ENCODE results near the gene PCDHGA9.
"Not testable (repeated sequence)": the region's sequence is repeated elsewhere in the genome, so short reads cannot be mapped to it uniquely, and the experiment has no call there.

DNA sequence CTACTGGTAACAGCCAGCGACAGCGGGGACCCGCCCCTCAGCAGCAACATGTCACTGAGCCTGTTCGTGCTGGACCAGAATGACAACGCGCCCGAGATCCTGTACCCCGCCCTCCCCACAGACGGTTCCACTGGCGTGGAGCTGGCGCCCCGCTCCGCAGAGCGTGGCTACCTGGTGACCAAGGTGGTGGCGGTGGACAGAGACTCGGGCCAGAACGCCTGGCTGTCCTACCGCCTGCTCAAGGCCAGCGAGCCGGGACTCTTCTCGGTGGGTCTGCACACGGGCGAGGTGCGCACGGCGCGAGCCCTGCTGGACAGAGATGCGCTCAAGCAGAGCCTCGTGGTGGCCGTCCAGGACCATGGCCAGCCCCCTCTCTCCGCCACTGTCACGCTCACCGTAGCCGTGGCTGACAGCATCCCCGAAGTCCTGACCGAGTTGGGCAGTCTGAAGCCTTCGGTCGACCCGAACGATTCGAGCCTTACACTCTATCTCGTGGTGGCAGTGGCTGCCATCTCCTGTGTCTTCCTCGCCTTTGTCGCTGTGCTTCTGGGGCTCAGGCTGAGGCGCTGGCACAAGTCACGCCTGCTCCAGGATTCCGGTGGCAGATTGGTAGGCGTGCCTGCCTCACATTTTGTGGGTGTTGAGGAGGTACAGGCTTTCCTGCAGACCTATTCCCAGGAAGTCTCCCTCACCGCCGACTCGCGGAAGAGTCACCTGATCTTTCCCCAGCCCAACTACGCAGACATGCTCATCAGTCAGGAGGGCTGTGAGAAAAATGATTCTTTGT is 8.0 kb upstream of the PCDHGA9 start:
- TF ChIP-seq, protein P1, sequence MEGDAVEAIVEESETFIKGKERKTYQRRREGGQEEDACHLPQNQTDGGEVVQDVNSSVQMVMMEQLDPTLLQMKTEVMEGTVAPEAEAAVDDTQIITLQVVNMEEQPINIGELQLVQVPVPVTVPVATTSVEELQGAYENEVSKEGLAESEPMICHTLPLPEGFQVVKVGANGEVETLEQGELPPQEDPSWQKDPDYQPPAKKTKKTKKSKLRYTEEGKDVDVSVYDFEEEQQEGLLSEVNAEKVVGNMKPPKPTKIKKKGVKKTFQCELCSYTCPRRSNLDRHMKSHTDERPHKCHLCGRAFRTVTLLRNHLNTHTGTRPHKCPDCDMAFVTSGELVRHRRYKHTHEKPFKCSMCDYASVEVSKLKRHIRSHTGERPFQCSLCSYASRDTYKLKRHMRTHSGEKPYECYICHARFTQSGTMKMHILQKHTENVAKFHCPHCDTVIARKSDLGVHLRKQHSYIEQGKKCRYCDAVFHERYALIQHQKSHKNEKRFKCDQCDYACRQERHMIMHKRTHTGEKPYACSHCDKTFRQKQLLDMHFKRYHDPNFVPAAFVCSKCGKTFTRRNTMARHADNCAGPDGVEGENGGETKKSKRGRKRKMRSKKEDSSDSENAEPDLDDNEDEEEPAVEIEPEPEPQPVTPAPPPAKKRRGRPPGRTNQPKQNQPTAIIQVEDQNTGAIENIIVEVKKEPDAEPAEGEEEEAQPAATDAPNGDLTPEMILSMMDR (conservative IDR thresholded peaks at IDR 0.05): not testable (repeated sequence)
- not testable (repeated sequence) for TF ChIP-seq ZFX (IDR thresholded peaks at IDR 0.05)

Data from C4-2B (cell line).